Ramos (cell line): Measurements from ENCODE around the gene ZNF217.
"Not testable (repeated sequence)": the region's sequence is repeated elsewhere in the genome, so short reads cannot be mapped to it uniquely, and the experiment has no call there.

Source experiments
- in situ Hi-C: fragments of 300-500 bp; cut with MboI; formaldehyde crosslinking; loops from one replicate; pipeline ENCODE4 v1.14.3; 2022; ENCODE audit warnings: low sequenced_read_pairs; ENCODE audit not compliant: unreplicated experiment

Gene ZNF217

DNA sequence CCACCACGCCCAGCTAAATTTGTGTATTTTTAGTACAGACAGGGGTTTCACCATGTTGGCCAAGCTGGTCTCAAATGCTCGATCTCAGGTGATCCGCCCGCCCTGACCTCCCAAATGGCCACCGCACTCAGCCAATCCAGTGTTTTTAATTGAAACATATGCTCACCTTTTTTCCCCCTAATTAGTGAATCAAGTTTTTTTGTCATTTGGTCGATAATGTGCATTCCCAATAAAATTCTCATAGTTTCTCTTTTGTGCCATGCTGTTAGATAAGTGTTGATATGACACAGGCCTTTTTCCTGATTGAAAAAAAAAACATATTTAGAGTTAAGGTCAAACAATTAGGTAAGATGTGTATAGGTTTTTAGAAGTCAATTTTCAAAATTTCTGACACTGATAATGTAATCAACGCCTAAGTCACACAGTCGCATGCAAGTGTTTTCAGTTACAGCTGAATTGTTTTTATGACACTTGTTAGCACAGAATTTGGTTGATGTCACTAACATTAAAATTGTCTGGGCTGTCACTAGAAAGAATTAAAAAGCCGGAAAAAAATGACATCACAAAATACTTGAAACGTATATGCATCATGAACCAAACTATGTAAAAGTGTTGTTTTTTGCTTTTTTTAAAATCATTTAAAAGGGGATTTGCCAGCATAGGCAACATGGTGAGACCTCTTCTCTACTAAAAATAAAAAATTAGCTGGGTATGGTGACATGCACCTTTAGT lies 21.9 kb downstream of the ZNF217 start:
- in situ Hi-C loops: no loop called here

- in situ Hi-C loops: no loop called here
Measured at GRCh38 chr20:53570446-53571276, 23.0 kb downstream of the ZNF217 start.

DNA sequence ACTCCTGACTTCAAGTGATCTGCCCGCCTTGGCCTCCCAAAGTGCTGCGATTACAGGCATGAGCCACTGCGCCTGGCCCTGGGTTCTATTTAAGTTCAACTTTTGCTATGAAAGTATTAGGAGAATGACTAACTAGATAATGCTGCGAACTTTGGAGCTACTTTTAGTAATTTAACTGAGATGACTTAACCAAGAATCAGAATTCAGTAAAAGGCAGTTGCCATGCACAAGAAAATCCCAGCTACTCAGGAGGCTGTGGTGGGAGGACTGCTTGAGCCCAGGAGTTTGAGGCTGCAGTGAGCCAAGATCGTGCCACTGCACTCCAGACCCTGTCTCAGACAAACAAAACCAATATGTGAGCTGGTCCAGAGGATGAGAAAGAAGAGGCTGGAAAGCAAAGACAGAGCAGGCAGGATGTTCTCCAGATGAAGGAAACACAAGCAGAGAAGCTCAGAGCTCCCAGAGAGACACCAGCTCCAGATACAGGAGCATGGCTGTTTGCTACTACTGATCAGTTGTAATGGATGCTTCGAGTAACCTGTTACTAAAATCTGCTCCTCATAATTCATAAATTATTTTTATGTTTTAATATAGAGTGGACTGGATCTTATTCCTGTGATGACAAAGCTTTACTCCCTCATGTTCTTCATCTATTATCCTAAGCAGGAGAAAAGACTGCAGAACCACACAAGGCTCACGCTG lies 23.9 kb downstream of the ZNF217 start:
- in situ Hi-C loops: no loop called here

DNA sequence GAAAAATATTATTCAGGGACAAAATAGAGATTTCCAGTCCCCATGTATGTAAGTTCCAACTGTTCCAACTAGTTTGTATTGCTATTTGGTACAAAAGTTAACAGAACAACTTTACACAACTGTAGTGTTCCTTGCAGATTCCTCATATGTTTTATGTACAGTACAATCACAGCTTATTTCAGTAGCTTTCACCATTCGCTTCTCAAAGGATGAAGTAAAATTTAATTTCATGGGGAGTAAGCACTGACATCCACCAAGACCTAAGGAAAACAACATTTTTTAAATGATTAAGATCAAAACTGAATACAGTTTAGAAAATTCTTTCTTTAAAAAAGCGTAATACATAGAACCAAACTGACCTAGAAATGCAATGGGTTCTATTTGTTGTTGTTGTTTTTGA lies 24.6 kb downstream of the ZNF217 start:
- in situ Hi-C loops: no loop called here

GRCh38 chr20:53568351-53568750 lies 25.3 kb downstream of the ZNF217 start:
- in situ Hi-C loops: no loop called here

GRCh38 chr20:53567379-53567917 lies 26.2 kb downstream of the ZNF217 start:
- in situ Hi-C loops: no loop called here

- in situ Hi-C loops: not testable (repeated sequence)
Measured at GRCh38 chr20:53566623-53567022, 27.0 kb downstream of the ZNF217 start.

- in situ Hi-C loops: no loop called here
Measured at GRCh38 chr20:53565254-53565653, 28.4 kb downstream of the ZNF217 start.

- in situ Hi-C loops: not testable (repeated sequence)
Measured at GRCh38 chr20:53562104-53562764, 31.4 kb downstream of the ZNF217 start.

GRCh38 chr20:53561505-53561904 lies 32.1 kb downstream of the ZNF217 start:
- in situ Hi-C loops: no loop called here

GRCh38 chr20:53559816-53560215 lies 33.8 kb downstream of the ZNF217 start:
- in situ Hi-C loops: no loop called here

GRCh38 chr20:53557130-53557529 lies 36.5 kb downstream of the ZNF217 start:
- in situ Hi-C loops: no loop called here

DNA sequence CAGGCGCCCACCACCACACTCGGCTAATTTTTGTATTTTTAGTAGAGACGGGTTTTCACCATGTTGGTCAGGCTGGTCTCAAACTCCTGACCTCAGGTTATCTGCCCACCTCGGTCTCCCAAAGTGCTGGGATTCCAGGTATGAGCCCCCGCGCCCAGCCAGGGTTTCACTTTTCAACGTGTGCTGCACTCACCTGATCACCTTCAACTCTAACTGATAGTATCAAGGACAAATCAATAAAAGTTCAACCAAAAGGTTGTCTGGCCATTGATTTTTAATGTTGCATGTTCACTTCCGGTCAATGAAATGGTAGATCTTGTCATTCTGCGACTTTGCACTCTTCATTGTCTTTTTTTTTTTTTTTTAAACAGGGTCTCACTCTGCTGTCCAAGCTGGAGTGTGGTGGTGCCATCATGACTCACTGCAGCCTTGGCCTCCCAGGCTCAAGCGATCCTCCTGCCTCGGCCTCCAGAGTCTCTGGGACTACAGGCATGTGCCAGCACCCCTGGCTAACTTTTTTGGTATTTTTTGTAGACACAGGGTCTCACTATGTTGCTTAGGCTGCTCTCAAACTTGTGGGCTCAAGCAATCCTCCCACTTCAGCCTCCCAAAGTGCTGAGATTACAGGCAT lies 37.3 kb downstream of the ZNF217 start:
- in situ Hi-C loops: no loop called here

DNA sequence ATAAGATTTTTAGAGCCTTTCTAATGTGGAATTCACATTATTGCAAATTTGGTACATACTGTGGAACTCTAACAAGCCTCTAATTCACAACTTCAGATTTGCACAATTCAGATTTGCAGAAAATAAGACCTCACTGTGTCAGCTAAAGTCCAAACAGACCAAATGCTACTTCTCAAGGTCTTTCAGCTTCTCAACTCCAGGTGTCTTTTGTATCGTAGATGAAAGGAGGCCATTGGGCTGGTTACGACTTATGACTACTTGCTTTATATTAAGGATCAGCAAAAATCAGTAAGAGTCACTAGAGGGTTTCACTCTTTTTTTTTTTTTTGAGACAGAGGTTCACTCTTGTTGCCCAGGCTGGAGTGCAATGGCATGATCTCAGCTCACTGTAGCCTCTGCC lies 37.8 kb downstream of the ZNF217 start:
- in situ Hi-C loops: no loop called here

DNA sequence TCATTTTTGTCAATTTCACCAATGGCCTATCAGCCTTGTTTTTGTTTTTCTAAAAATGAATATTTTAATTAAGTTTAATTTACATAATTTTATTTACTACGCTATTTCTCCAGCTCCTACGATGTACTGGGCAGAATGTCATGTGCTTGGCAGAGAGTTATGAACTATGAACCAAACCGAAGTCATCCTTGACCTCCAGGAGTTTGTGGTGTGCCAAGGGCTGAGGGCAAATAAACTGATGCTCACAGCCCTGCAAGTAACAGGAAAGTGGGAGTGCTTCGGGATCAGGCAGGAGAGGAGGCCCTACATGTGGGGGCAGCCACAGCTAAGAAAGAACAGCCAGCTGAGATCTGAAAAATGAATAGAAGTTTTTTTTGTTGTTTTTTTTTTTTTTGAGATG lies 38.6 kb downstream of the ZNF217 start:
- in situ Hi-C loops: no loop called here

- in situ Hi-C loops: not testable (repeated sequence)
Measured at GRCh38 chr20:53552572-53552893, 41.1 kb downstream of the ZNF217 start.

DNA sequence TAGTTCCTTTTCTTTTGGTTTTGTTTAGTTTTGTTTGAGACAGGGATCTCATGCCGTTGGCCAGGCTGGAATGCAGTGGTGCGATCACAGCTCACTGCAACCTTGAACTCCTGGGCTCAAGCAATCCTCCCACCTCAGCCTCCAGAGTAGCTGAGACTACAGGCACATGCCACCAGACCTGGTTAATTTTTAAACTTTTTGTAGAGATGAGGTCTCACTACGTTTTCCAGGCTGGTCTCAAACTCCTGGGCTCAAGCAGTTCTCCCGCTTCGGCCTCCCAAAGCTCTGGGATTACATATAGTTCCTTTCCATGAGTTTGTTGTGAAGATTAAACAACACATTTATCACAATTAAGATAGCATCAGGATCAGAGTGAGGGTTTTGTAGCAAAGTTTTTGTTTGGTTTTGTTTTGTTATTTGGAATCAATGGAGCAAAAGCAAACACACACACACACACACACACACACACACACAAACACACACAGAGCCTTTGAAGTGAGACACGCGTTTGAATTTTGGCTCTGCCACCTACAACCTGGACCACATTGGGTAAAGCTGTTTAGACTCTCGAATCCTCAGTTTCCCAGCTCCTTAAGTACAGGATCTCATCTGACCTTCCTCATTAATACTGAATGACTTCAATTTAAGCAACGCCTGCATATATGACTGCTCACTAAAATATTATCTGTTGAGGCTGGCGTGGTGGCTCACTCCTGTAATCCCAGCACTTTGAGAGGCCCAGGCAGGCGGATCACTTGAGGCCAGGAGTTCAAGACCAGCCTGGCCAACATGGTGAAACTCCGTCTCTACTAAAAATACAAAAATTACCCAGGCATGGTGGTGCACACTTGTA lies 41.7 kb downstream of the ZNF217 start:
- in situ Hi-C loops: not testable (repeated sequence)

DNA sequence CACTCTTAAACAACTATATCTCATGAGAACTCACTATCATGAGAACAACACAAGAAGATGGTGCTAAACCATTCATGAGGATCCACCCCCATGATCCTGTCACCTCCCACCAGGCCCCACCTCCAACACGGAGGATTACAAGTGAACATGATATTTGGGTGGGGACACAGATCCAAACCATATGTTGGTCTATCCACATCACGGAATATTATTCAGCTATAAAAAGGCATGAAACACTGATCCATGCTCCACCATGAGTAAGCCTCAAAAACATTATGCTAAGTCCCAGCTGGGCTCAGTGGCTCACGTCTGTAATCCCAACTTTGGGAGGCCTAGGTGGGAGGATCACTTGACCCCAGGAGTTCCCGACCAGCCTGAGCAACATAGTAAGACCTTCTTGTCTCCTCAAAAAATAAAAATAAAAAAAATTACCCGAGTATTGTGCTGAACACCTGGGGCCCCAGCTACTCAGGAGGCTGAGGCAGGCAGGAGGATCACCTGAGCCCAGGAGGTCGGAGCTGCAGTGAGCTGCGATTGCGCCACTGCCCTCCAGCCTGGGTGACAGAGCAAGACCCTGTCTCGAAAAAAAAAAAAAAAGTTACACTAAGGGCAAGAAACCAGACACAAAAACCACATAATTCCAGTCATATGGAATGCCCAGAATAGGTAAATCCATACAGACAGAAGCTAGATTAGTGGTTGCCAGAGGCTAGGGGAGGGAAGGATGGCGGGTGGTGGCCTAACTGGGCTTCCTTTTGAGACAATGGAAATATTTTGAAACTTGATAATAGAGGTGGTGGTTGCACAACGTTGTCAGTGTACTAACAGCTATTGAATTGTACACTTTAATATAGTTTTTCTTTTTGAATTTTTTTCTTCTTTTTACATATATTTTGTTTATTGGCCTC lies 43.1 kb downstream of the ZNF217 start:
- in situ Hi-C loops: no loop called here
